NCI-H510A treated with DMSO at 0.1 percent for 48 hours (cell line): Measurements from ENCODE around the gene SEMA3E.
A peak's percentile ranks its signal among the peaks of the same experiment; 100 is the strongest.
"Not testable (repeated sequence)": the region's sequence is repeated elsewhere in the genome, so short reads cannot be mapped to it uniquely, and the experiment has no call there.

Experiments
- DNase-seq: peaks from one replicate; lab custom pipeline; 2025; lab: John Stamatoyannopoulos, UW

Gene SEMA3E

DNA sequence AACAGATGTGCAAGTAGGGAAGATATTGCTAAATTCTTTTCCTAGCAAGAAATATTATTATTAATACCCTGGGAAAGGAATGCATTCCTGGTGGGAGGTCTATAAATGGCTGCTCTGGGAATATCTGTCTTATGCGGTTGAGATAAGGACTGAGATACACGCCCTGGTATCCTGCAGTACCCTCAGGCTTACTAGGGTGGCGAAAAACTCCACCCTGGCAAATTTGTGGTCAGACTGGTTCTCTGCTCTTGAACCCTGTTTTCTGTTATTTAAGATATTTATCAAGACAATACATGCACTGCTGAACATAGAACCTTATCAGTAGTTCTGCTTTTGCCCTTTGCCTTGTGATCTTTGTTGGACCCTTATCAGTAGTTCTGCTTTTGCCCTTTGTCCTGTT is 96.4 kb downstream of the SEMA3E start:
- not testable (repeated sequence) for DNase-seq

DNA sequence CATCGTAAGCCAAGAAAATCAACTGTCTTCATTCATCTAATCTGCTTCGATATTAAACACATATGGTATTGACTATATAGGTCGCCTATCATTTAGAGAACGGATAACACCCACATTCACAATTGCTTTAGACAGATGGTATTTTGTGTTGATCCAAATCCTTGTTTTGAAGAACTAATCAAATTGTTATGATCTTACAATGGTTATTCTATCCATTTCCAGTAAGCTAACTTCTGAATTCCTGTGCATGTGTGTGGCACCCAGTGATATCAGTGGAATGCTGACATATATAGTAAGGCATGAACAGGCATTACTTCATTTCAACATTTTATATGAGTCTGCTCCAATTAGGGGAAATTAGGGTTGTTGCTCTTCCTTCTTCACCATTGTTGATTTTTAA is 98.8 kb downstream of the SEMA3E start:
- no peak for DNase-seq

DNA sequence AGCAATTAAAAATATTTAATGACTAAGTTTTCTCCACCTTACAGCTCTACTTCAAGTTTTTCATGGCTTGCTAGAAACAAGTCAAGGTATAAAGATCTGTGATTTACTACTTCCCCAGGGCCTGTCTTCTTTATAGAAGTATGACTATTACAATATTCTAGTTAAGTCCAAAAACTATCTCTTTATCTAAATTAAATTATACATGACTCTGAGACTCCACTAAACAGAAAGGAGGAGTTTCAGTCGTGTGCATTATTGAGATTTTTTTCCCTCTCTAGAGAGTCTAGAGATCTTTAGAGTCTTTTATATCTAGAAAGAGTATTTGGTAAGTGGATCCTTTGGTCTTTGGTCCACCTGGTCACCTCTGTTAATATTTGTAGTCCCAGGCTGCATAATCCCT is 100.7 kb downstream of the SEMA3E start:
- DNase-seq: no peak

DNA sequence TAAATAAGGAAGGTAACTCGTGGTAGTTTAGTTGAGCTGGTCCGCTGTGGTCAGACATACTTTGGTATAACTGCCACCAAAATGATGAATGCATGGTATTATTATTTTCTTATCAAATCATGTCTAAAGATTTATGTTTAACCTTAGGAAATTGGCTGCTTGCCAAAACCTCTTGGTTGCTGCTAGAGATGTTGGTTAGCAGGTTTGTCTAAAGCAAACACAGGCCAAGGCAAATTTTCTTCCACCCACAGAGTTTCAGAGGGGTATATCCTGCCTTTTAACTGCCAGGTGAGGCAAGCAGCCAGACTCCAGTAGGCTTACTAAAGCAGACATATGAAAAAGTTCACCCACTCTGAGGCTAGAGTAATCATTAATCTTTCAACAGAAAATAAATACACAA is 101.4 kb downstream of the SEMA3E start:
- peak; percentile 69 for DNase-seq

DNA sequence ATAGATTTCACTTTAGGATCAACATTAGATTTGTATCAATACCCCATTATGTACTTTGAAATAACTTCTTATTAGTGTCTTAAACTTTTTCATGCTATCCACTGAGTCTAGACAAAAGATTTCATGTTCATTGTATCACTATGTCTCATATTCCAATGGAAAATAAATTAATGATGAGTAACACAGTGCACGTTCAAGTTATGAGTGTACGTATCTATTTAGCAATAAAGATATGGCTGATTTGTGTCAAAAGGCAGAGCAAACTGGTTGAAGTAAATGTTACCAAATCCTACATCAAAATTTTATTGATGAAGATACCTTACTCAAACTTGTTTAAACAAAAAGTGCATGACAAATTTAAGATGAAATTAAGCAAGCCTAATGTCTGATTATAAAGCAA is 102.4 kb downstream of the SEMA3E start:
- no peak for DNase-seq

DNA sequence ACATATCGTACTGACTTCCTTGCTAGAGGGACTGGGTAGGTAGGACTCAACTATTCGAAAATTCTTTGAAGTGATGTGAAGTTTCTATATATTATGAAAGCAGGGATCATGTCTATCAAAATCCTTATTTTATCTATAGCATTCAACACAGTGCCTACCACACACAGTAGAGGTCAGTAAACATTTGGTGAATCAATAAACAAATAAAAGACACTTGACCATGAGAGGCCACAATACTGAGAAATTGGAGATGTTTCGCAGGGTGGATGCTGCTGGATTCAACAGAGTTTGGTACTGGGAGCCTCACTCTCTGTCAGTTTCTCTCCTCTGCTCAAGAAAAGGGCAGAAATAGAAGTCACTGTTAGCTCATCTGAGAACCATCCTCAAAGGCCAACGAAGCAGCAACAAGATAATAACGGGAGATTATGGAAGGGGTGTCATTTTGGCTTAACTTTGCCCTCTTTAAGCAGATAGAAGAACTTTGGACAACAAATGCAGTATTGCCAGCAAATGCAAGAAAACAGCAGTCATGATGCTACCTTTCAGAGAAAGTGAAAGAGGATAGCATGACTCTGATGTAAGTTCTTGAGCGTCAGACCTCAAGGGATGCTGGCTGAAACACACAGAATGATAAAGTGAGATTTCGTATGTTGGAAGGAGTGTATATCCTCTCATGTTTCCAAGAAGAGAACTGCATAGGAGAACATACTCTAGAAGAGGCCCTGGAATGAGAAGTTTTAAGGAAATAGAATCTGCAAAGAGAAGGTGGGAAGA is 107.6 kb downstream of the SEMA3E start:
- no peak for DNase-seq

DNA sequence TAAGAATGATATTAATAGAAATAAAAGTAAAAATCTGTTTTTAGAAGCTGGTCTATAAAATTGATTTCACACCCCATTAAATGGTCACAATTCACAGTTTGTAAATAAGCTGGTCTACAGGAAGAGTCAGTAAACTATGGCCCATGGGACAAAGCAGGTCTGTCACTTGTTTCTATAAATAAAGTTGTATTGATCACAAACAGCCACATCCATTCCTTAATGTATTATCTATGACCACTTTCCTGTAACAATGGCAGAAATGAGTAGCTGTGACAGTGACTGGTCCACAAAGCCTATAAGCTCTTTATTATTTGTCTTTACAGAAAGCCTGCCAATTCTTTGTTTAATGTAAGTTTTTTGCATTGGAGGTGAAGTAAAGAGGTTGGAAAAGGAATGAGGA is 114.5 kb downstream of the SEMA3E start:
- no peak for DNase-seq

DNA sequence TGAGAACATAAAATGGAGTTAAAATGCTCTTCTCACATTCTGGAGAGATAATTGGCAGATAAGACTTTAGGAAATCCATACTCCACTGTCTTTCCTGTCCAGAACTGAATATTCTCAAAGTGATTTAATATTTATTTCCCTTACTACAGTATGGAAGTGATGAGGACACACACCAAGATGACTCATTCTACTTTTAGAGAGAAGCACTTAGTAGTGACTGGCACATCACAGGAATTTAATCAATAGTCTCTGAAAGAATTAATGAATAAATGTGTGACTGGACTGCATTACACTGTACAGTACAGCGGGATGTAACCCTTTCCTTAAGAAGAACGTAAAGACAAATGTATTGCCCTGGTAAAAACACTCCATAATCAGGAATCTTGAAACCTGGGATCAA is 116.7 kb downstream of the SEMA3E start:
- DNase-seq: no peak

DNA sequence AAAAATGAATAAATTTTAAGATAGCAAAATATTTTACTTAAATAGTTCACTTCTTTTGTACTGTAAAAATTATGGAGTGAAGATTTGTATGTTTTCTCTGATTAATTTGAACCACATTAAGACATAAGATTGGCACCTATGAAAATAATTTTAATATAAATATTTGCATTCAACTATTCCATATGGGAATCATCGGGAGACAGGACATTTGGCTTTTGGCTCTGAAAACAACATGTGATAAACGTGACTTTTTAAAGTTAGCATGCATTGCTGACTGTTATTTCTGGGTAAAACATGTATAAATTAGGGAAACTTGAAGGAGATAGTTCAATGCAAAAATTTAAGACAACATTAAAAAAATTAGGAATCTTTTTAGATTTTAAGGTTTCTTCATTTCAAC is 117.2 kb downstream of the SEMA3E start:
- DNase-seq: no peak

DNA sequence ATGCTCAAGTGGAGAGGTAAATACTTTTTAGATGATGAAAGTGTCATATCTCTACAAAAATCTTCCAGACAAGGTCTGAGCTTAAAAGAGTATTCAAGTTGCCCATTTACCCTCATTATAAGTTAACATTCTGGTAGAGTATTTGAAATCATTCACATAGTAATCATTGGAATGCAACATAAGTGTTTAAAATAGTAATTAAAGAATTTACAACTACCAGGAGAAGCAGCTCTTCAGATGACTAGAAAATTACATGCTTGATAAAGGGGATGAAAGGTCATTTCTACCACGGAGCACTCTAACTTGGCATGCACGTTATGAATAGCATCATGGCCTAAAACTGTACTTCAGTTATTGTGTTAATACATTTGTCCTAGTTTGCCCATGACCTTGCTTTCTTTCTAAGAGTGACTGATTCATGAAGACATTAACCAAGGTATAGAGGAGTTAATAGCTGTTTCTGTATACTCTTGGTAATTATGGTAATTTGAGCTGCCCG is 120.0 kb downstream of the SEMA3E start:
- DNase-seq: no peak

DNA sequence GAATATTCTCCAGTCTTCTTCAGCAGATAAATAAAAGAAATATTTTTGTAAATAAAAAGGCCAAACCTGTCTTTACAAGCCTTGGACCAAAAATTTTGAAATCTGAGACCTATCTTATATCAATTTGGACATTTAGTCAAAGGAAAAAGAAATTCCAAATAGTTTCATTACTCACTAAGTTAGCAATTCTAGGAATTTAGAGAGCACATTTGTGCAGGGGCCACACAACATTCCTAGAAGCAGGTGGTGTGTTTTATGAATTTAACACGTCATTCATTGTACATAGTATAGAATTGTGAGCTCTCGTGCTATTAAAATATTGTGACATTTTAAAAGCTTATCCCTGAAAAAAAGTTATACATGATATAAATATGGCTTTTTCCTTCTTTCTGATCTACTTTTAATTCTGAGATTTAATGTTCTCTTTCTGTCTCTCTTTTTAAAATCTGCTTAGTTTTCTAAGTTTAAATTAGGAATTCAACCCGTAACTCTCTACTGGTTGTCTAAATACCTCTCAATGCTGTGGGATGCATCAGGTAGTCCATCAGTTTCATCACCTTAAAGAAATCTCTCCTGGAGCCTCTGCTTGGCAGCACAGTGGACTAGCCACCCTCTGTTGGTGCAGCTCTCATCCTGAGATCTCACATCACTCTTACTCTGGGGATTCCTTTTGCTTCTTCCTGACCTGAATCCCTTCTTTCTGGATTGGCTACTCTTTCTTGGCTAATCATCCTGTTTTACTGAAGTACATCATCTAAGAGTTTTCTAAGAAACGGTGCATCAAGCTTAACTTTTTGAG is 124.5 kb downstream of the SEMA3E start:
- DNase-seq: no peak

DNA sequence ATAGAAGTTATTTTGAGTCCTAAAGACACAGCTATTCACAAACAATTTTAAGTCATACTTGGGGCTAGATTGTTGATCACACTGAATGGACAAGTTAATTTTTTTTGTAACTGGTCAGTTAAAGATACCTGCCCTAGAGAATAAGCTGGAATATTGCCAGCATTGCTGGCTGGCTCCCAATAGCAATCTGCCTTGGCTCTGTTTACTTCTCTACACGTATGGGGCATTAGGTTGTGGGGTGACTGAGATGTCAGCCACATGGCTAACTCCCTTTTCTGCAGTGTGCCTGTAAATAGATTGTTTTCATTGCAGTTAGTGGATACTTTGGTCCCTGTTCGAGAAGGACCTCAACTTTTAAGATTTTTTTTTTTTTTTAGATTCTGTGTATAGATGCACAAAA is 128.2 kb downstream of the SEMA3E start:
- no peak for DNase-seq

DNA sequence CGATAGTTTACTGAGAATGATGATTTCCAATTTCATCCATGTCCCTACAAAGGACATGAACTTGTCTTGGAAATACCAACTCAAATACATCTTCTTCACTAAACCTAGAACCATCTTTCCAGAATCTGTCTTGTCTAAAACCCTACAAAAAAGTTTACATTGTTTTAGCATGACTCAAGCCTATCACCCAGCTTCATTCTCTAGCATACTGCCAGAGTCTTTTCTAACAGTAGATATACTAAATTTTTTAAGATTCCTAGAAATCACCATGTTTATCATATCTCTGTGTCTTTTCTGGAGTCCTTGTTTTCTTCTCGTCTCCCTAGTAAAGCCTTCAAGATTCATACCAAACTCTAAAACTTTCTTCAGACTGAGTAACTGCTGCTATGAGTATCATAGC is 129.7 kb downstream of the SEMA3E start:
- no peak for DNase-seq

DNA sequence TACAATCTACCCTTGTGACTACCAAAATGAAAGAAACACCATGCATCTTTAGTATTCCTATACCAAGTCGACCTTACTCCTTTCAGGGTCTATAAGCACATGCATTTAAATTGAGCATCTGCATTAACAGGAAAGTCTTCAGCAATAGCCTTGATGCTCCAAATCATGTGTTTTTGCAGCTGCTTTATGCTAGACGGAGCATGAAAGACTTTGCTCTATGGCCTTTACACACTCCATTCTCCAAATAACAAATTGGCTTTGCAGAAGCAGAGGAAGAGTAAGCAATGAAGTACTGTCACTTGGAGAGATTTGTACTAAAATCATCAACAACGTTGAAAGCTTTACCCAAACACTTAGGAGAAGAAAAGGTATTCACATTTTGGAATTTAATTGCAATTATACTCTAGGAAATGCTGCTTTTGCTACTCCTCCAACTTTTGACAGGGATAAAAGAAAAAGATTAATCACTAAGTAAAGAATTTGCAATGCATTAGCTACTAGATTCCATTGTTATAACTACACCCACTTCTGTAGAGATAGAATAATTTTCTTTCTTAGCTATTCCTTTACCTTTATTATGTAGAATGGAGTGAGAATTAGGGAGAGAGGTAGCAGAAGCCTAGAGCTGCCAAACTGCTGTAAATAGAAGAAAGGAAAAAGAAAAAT is 131.8 kb downstream of the SEMA3E start:
- DNase-seq: peak; percentile 56

DNA sequence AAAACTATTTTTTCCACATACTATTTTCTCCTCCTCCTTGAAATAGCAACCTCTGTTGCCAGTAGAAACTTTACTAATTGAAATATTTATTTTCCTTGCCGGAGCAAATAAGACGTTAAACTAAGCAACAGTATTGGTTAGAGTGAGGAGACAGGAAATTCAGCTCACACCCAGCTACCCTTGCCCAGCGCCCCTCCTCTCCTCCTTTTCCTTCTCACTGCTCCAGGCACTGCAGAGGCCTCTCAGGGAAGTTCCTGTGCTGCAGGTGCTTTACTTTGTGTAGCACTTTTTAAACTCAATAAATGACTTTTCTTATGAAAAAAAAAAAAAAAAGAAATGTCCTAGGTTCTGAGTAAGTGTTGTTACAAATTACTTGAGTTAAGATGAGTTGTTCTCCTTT is 134.0 kb downstream of the SEMA3E start:
- peak; percentile 1 for DNase-seq

DNA sequence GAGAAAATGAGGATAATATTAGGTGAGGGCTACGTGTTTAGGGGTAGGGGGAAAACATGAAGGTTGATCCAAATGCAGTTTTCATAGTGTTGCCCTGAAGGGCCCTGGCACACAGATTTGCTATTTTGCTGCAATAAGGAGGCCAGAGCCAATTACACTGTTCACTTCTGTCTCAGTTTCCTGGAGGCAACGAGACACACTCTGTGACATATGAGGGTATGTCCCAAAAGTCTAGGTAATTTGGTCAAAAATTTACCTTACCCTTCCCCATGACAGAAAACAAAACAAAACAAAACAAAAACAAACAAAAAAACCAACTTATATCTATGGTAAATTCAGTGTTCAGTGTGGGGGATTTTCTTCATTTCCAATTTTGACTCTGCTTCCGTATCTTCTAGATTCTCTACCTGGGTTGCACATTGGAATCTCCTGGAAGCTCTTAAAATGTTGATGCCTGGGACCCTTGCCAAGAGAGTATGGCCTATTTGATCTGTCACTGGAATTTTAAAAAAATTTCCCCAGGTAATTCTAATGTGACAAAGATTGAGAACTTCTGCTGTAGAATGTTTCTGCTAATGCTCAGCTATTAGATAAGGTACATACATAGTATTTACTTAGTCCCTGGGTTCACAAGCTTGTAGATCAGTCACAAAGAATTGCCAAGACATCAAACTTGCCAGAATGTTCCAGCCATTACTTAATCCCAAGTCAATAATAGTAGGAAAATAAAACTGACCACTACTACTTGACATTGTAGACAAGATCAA is 139.5 kb downstream of the SEMA3E start:
- no peak for DNase-seq

DNA sequence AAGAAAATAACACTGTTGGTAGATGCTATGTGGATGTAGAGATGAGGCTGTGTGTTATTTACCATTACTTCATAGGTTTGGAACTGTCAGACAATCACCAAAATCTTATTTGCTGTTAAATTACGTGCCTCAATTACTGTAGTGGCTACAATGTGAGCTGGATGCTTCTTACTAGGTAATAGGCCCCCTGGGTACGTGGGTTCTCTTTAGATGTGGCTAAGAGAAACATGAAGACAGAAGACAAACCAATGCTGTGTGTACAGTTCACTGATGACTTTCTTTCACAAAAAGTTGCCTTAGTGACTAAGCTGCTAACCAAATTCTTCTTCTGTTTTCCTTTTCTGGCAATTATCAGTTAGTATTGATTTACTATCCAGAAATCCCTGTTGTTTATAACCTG is 144.6 kb downstream of the SEMA3E start:
- no peak for DNase-seq

DNA sequence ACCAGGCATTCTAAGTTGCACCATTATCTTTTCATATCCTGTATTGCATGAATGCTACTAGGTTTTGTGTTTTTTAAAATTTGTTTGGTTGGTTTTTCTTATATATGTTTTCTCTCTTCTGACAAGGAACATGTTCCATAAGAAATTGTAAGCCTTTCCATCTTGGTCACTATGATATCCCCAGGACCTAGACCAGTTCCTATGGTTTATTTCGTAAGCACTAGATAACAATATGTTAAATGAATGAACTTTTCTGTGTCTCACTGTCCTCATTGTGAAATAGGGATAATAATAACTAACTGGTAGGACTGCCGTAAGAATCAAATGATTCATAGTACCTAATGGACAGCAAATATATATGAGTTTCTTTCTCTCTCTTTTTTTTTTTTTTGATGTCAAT is 146.3 kb downstream of the SEMA3E start:
- DNase-seq: no peak

DNA sequence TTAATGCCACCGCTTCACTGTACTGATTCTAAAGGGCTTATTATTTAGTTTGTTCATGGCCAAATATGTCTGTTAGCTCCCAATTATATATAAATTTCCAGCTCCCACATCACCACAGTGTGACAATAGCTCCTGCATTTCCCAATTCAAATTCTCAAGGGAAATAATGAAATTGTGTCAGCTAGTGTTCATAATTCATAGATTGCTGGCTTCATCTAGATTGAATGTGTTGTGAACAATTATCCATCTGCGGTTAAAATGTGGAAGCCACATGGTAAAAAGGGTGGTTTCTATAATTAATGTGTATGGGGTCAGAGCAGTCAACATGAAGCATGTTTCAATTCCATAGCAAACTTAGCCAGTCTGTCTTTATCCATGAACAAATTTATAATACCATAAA is 154.3 kb downstream of the SEMA3E start:
- no peak for DNase-seq

DNA sequence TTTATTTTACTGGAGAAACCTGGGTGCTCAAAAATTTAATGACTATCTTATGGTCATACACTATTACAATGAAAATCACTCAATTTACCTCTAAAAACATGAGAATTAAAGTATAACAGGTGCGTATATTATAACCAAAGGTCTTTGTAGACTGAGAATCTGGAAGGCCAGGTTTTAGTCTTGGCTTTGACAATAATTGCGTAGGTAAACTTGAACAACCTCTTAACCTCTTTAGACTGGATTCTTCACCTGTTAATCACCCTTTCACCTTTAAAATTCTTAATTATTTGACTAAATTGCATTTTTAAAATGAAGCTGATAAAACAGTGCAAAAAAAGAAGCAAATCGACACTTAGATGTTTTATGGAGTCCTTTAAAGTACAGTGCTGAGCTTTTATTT is 156.1 kb downstream of the SEMA3E start:
- DNase-seq: no peak

DNA sequence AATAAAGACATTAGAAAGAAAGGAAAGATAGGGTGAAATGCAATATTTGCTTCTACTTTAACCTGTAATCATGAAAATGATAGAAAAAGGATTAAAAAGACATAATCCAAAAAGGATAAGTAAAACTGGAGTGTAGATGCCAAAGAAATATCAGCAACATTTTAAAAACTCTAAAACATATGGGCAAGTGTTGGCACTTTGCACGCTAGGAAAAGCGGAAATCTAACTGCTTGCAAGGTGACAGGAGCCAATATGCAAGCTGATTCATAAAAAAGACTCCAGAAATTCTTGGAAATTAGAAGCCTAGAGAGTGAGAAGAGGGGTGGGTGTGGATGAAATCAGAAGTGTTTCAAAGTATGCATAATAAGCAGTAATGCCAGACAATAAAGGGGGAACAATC is 161.1 kb downstream of the SEMA3E start:
- DNase-seq: no peak

DNA sequence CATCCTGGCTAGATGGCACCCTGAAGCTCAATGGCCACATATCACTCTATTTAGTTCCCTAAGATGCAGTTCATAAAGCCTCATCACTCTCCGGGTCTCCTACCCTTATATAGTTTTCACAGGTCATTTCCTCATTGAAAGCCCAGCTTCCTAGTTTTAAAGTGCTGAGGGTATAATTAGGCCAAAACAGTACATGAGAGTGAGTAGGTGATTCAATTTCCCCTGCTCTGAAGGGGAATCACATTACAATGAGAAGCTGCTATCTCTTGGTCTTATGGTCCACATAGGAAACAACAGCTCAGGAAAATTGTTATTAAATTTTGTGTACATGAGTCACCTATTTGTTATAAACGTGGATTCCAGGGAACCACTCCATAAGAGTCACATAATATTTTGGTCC is 162.0 kb downstream of the SEMA3E start:
- DNase-seq: peak; percentile 7
